ENCODE results near the gene VSTM2L.

The VSTM2L gene

GRCh38 chr20:37914672-37915433, 11.9 kb downstream of the VSTM2L start:
- FAIRE-seq (no peak), DNase-seq (ENCODE audit: insufficient read length) (peak; percentile 54)
- TF ChIP-seq TAF1 (IDR thresholded peaks at IDR 0.05; ENCODE audit: borderline replicate concordance, low read depth, low read length) (no peak), POLR2A (IDR thresholded peaks at IDR 0.05; ENCODE audit: low read depth, low read length) (no peak; the same call in 1 of the 2 replicates), POLR2AphosphoS5 (IDR thresholded peaks at IDR 0.05; ENCODE audit: low read depth, low read length) (no peak)

- no peak for TF ChIP-seq TAF1 (IDR thresholded peaks at IDR 0.05; ENCODE audit: borderline replicate concordance, low read depth, low read length)
- no peak for TF ChIP-seq POLR2A (IDR thresholded peaks at IDR 0.05; ENCODE audit: low read depth, low read length)
- TF ChIP-seq POLR2AphosphoS5 (IDR thresholded peaks at IDR 0.05; ENCODE audit: low read depth, low read length): no peak
- DNase-seq (ENCODE audit: insufficient read length) (no peak), FAIRE-seq (no peak)
Measured at GRCh38 chr20:37915434-37915787, 12.5 kb downstream of the VSTM2L start.

GRCh38 chr20:37915800-37916570, 13.1 kb downstream of the VSTM2L start:
- FAIRE-seq (no peak), DNase-seq (ENCODE audit: insufficient read length) (no peak)
- TF ChIP-seq POLR2AphosphoS5 (IDR thresholded peaks at IDR 0.05; ENCODE audit: low read depth, low read length) (no peak), POLR2A (IDR thresholded peaks at IDR 0.05; ENCODE audit: low read depth, low read length) (no peak), TAF1 (IDR thresholded peaks at IDR 0.05; ENCODE audit: borderline replicate concordance, low read depth, low read length) (no peak)

- TF ChIP-seq TAF1 (IDR thresholded peaks at IDR 0.05; ENCODE audit: borderline replicate concordance, low read depth, low read length) (no peak), POLR2AphosphoS5 (IDR thresholded peaks at IDR 0.05; ENCODE audit: low read depth, low read length) (no peak), POLR2A (IDR thresholded peaks at IDR 0.05; ENCODE audit: low read depth, low read length) (no peak)
- FAIRE-seq: no peak
- no peak for DNase-seq (ENCODE audit: insufficient read length)
Measured at GRCh38 chr20:37917461-37917860, 14.5 kb downstream of the VSTM2L start.

- no peak for TF ChIP-seq POLR2AphosphoS5 (IDR thresholded peaks at IDR 0.05; ENCODE audit: low read depth, low read length)
- TF ChIP-seq TAF1 (IDR thresholded peaks at IDR 0.05; ENCODE audit: borderline replicate concordance, low read depth, low read length): no peak
- TF ChIP-seq POLR2A (IDR thresholded peaks at IDR 0.05; ENCODE audit: low read depth, low read length): no peak
- no peak for FAIRE-seq
Measured at GRCh38 chr20:37918035-37918434, 15.1 kb downstream of the VSTM2L start.

GRCh38 chr20:37919389-37920040, 16.6 kb downstream of the VSTM2L start:
- TF ChIP-seq POLR2A (IDR thresholded peaks at IDR 0.05; ENCODE audit: low read depth, low read length) (no peak), TAF1 (IDR thresholded peaks at IDR 0.05; ENCODE audit: borderline replicate concordance, low read depth, low read length) (no peak), POLR2AphosphoS5 (IDR thresholded peaks at IDR 0.05; ENCODE audit: low read depth, low read length) (no peak)
- FAIRE-seq (peak; percentile 72), DNase-seq (ENCODE audit: insufficient read length) (no peak)

More at GRCh38 chr20:37918035-37918434, 15.1 kb downstream of the VSTM2L start:
- DNase-seq (ENCODE audit: insufficient read length): no peak

- no peak for TF ChIP-seq TAF1 (IDR thresholded peaks at IDR 0.05; ENCODE audit: borderline replicate concordance, low read depth, low read length)
- no peak for TF ChIP-seq POLR2AphosphoS5 (IDR thresholded peaks at IDR 0.05; ENCODE audit: low read depth, low read length)
- FAIRE-seq: no peak
- no peak for DNase-seq (ENCODE audit: insufficient read length)
Measured at GRCh38 chr20:37920270-37920669, 17.3 kb downstream of the VSTM2L start.

GRCh38 chr20:37920679-37921322, 17.9 kb downstream of the VSTM2L start:
- no peak for DNase-seq (ENCODE audit: insufficient read length)
- no peak for FAIRE-seq
- TF ChIP-seq POLR2A (IDR thresholded peaks at IDR 0.05; ENCODE audit: low read depth, low read length): no peak
- TF ChIP-seq TAF1 (IDR thresholded peaks at IDR 0.05; ENCODE audit: borderline replicate concordance, low read depth, low read length): no peak
- TF ChIP-seq POLR2AphosphoS5 (IDR thresholded peaks at IDR 0.05; ENCODE audit: low read depth, low read length): no peak

GRCh38 chr20:37921341-37921929, 18.5 kb downstream of the VSTM2L start:
- peak; percentile 54 for DNase-seq (ENCODE audit: insufficient read length)
- FAIRE-seq: peak; percentile 83

GRCh38 chr20:37922016-37922415, 19.1 kb downstream of the VSTM2L start:
- DNase-seq (ENCODE audit: insufficient read length): no peak
- FAIRE-seq: peak; percentile 85
- TF ChIP-seq POLR2AphosphoS5 (IDR thresholded peaks at IDR 0.05; ENCODE audit: low read depth, low read length) (no peak), POLR2A (IDR thresholded peaks at IDR 0.05; ENCODE audit: low read depth, low read length) (no peak), TAF1 (IDR thresholded peaks at IDR 0.05; ENCODE audit: borderline replicate concordance, low read depth, low read length) (no peak)

More at GRCh38 chr20:37921341-37921929, 18.5 kb downstream of the VSTM2L start:
- TF ChIP-seq POLR2AphosphoS5 (IDR thresholded peaks at IDR 0.05; ENCODE audit: low read depth, low read length): no peak

All from GM12892 (cell line).